ENCODE results near the gene TCF3.
A peak's percentile ranks its signal among the peaks of the same experiment; 100 is the strongest.
"Not testable (repeated sequence)": the region's sequence is repeated elsewhere in the genome, so short reads cannot be mapped to it uniquely, and the experiment has no call there.

The TCF3 gene

DNA sequence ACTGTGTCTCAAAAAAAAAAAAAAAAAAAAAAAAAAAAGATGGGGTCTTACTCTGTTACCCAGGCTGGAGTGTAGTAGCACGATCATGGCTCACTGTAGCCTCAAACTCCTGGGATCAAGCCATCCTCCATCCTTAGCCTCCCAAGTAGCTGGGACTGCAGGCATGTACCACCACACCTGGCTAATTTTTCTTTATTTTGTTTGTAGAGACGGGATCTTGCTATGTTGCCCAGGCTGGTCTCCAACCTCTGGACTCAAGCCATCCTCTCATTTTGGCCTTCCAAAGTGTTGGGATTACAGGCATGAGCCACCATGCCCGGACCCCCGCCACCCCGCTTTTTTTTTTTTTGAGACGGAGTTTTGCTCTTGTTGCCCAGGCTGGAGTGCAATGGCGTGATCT is 10.8 kb upstream of the TCF3 start:
- not testable (repeated sequence) for H3K36me3 Mint-ChIP-seq (ENCODE audit: low read depth); H3K27me3 Mint-ChIP-seq (ENCODE audit: low read depth); H3K9me3 Mint-ChIP-seq; H3K4me3 Mint-ChIP-seq; H3K27ac Mint-ChIP-seq; H3K4me1 Mint-ChIP-seq (ENCODE audit: low read depth)

DNA sequence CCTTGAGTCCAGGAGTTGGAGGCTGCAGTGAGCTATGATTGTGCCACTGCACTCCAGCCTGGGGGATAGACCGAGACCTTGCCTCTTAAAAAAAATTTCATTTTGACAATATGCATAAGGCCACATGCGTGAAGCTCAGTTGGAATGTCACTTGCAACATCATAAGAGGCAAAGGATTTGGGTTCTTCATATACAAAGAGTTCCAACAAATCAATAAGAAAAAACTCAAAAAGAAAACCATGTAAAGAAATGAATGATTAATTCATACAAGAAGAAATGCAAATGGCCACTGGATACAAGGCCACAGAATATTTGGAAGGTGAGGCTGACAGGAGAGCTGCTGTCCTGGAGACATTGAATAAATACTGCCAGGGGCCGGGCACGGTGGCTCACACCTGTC is 9.6 kb upstream of the TCF3 start:
- Mint-ChIP-seq H3K36me3 (ENCODE audit: low read depth) (no peaks in the 10 kb centered on the region), H3K27me3 (ENCODE audit: low read depth) (no peaks in the 10 kb centered on the region), H3K4me1 (ENCODE audit: low read depth) (no peaks in the 10 kb centered on the region), H3K4me3 (no peak overlapping the region), H3K9me3 (no peaks in the 10 kb centered on the region), H3K27ac (no peak overlapping the region)

DNA sequence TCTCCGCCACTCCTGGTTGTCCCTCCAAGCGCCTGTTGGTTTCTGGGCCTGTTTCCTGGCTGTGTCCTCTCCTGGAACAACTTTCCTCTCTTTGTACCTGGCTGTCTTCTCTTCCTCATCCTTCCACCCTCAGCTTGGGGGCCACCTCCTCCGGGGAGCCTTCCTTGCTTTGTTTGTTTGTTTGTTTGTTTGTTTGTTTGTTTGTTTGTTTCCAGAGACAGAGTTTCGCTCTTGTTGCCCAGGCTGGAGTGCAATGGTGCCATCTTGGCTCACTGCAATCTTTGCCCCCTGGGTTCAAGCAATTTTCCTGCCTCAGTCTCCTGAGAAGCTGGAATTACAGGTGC is 6.6 kb upstream of the TCF3 start:
- Mint-ChIP-seq H3K36me3 (ENCODE audit: low read depth) (no peaks in the 10 kb centered on the region), H3K4me1 (ENCODE audit: low read depth) (no peaks in the 10 kb centered on the region), H3K27me3 (ENCODE audit: low read depth) (no peaks in the 10 kb centered on the region), H3K27ac (no peak overlapping the region), H3K9me3 (no peaks in the 10 kb centered on the region), H3K4me3 (no peak overlapping the region)

DNA sequence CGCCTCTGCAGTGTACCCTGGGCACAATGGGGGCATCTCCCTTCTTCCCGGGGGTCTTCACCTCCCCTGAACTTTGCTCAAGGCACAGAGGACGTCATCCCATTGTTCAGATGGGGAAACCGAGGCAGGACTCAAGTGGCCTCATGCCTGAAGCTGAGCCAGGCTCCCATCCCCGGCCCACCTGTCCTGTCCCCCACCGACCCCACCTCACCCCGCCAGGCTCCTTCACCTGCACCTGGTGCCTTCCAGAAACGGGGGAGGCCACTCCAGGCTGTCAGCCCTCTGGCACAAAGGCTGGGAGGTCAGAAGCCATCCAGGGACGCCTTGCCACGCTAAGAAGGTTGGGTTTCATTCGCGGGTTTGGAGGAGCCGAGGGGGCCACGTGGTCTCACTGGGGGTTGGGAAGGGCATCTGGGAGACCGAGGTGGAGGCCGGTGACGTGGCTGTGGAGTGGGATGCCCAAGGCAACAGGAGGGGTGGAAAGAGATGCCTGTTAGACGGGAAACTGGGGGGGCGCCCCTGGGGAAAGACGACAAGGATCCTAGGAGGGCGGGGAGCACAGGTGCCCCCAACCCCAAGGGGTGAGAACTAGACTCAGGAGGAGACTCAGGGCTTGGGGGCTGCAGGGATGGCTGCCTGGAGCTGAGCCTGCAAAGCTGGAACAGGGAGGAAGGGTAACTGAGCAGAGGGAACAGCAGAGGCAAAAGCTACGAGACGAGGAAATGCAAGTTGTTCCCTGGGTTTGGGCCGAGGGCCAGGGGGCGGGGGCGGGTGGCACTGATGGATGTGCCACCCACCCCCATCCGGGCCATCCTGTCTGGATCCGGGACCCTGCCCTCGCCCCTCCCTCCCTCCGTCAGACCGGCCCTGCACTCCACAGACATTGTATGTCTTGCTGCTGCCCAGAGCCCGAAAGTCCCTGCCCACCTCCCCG is 6.0 kb upstream of the TCF3 start:
- Mint-ChIP-seq H3K27me3 (ENCODE audit: low read depth) (no peaks in the 10 kb centered on the region), H3K4me3 (no peak overlapping the region), H3K27ac (no peak overlapping the region), H3K4me1 (ENCODE audit: low read depth) (no peaks in the 10 kb centered on the region), H3K9me3 (no peaks in the 10 kb centered on the region), H3K36me3 (ENCODE audit: low read depth) (no peaks in the 10 kb centered on the region)

DNA sequence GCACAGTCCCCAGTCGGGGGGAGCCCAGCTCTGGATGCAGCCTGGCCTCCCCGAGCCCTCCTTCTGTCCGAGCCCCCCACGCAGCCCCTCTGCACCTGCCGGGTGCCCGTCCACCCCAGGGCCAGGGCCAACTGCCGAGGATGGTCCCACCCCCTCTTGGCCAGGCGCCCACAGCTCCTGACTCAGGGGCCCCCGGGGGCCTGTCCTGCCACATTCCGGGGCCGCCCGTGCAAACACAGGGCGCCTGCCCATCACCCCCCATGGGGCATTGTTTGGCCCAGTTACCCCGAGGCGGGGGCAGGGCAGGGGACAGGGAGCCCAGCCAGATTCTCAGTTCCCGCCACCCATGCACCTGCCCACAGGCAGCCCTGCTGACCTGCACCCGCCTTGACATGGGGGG is 5.3 kb upstream of the TCF3 start:
- no peaks in the 10 kb centered on the region for H3K27me3 Mint-ChIP-seq (ENCODE audit: low read depth)
- no peak overlapping the region for H3K4me3 Mint-ChIP-seq
- no peaks in the 10 kb centered on the region for H3K9me3 Mint-ChIP-seq
- peaks cover 4% of the 10 kb centered on the region for H3K4me1 Mint-ChIP-seq (ENCODE audit: low read depth)
- H3K27ac Mint-ChIP-seq = no peak overlapping the region
- H3K36me3 Mint-ChIP-seq (ENCODE audit: low read depth) = no peaks in the 10 kb centered on the region

DNA sequence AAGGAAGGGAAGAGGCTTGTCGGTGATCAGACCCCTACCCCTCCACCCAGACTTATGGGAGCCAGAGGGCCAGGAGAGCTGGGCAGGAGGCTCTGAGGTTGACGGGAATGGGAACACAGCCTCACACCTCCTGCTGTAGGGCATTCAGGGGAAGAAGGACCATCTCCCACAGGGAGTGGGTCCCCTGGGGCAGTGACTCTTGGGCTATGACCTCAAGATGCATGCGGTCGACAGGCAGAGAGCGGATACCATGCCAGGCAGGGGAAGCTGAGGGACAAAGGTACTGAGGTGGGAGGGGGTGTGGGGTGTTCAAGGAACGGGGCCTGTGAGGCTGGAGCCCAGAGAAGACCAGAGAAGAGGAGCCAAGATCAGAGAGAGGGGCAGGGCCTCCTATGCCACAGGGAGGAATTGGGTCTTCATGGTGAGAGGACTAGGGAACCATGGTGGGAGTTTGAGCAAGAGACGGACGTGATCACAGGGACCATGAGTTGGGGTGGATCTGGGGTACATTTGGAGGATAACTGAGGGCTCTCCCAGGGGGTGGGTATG is 4.6 kb upstream of the TCF3 start:
- Mint-ChIP-seq H3K27me3 (ENCODE audit: low read depth) (no peaks in the 10 kb centered on the region), H3K36me3 (ENCODE audit: low read depth) (no peaks in the 10 kb centered on the region), H3K4me3 (no peak overlapping the region), H3K27ac (no peak overlapping the region), H3K4me1 (ENCODE audit: low read depth) (peaks cover 4% of the 10 kb centered on the region), H3K9me3 (no peaks in the 10 kb centered on the region)

DNA sequence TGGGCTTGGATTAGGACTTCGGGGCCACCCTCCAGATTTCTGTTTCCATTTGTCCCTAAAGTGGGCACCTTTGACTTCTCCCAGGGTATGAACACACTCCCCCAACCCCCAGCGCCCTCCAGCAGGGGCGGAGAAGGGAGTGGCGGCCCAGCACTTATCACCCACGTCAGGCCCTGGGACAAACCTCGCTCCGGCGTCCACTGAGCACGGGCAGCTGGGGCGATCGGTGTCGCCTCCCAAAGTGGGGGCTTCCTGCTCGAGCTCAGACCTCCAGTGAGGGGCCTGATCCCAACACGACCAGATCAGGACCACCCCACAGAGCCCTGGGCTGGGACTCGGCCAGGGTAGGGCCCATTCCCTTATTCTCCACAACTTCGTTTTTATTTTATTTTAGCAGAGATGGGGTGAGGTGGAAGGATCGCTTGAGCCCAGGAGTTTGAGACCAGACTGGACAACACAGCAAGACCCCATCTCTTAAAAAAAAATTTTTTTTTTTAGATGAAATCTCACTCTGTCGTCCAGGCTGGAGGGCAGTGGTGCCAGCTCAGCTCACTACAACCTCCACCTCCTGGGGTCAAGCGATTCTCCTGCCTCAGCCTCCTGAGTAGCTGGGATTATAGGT is 3.7 kb upstream of the TCF3 start:
- Mint-ChIP-seq H3K4me3 (no peak overlapping the region), H3K9me3 (no peaks in the 10 kb centered on the region), H3K4me1 (ENCODE audit: low read depth) (peaks cover 5% of the 10 kb centered on the region), H3K27ac (no peak overlapping the region), H3K27me3 (ENCODE audit: low read depth) (no peaks in the 10 kb centered on the region), H3K36me3 (ENCODE audit: low read depth) (no peaks in the 10 kb centered on the region)

DNA sequence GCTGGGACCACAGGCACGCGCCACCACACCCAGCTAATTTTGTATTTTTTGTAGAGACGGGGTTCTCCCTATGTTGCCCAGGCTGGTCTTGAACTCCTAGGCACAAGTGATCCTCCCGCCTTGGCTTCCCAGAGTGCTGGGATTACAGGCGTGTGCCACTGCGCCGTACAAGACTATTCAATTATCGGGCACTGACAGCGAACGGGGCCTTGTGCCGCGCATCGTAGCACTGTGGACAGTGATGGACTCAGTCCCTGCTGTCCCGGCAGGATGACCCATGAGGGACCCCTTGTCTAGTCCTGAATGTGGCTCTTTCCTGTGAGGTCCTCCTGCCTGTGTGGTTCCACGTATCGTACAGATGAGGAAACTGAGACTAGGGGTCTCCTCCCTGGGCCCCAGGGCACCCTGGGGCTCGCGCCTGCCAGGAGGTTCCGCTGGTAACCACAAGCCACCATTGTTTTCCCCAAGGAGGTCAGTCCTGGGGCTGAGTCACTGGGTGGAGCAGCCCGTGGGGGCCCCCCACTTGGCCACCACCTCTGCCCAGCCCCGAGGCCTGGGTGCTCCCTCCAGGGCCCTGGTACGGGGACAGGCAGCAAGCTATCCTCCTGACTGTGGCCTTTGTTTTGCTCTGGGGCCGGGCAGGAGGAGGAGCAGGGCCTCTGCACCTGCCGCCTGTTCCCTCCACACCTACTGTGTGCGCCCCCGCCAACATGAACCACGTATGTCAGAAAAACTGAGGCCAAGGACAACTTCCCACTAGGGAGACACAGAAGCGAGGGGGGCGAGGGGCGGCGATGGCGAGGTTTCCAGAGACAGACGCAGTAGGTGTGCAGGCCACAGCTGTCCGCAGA is 2.9 kb upstream of the TCF3 start:
- no peaks in the 10 kb centered on the region for H3K27me3 Mint-ChIP-seq (ENCODE audit: low read depth)
- H3K4me1 Mint-ChIP-seq (ENCODE audit: low read depth) = peaks cover 11% of the 10 kb centered on the region
- H3K27ac Mint-ChIP-seq = no peak overlapping the region
- H3K9me3 Mint-ChIP-seq = no peaks in the 10 kb centered on the region
- no peak overlapping the region for H3K4me3 Mint-ChIP-seq
- H3K36me3 Mint-ChIP-seq (ENCODE audit: low read depth) = no peaks in the 10 kb centered on the region

DNA sequence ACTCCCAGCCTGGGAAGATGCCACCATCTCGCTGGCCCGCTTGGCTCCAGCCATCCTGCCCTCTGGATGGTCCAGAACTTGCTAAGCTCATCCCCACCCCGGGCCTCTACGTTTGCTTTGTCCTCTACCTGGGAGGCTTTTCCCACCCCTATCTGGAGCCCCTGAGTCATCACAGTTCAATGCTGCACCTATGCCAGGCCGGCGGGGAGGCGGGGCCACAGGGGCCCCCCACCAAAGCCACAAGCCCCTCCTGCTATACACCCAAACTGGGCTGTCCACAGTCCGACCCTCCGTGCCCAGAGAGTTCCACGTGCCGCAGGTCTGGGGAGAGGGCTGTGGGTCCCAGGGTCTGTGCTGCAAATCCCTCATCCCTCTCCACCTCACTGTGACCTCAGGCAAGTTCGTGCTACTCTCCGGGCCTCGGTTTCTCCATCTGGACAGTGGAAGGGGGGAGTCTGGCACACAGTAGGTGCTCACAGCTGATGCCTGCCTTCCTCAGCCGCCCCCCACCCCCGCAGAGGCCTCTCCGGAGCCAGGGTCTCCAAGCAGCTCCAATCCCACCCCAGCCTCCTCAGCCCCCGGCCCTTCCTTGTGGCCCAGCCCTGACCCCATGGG is 1.9 kb upstream of the TCF3 start:
- no peaks in the 10 kb centered on the region for H3K36me3 Mint-ChIP-seq (ENCODE audit: low read depth)
- H3K9me3 Mint-ChIP-seq = no peaks in the 10 kb centered on the region
- no peak overlapping the region for H3K27ac Mint-ChIP-seq
- H3K27me3 Mint-ChIP-seq (ENCODE audit: low read depth) = no peaks in the 10 kb centered on the region
- H3K4me1 Mint-ChIP-seq (ENCODE audit: low read depth) = peaks cover 11% of the 10 kb centered on the region
- H3K4me3 Mint-ChIP-seq = no peak overlapping the region

DNA sequence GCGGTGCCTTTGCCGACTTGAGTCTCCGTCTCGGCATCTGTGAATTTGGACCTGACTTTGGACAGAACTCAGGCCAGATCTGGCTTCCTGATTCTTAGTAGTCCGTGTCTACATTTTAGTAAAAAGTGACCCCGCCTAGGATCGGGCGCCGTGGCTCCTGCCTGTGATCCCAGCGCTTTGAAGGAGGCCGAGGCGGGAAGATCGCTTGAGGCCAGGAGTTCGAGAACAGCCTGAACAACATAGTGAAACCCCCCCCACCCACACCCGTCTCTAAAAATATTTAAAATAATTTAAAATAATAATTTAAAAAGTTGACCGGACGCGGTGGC is 849 bp upstream of the TCF3 start:
- H3K4me1 Mint-ChIP-seq (ENCODE audit: low read depth) = peaks cover 14% of the 10 kb centered on the region
- no peaks in the 10 kb centered on the region for H3K9me3 Mint-ChIP-seq

DNA sequence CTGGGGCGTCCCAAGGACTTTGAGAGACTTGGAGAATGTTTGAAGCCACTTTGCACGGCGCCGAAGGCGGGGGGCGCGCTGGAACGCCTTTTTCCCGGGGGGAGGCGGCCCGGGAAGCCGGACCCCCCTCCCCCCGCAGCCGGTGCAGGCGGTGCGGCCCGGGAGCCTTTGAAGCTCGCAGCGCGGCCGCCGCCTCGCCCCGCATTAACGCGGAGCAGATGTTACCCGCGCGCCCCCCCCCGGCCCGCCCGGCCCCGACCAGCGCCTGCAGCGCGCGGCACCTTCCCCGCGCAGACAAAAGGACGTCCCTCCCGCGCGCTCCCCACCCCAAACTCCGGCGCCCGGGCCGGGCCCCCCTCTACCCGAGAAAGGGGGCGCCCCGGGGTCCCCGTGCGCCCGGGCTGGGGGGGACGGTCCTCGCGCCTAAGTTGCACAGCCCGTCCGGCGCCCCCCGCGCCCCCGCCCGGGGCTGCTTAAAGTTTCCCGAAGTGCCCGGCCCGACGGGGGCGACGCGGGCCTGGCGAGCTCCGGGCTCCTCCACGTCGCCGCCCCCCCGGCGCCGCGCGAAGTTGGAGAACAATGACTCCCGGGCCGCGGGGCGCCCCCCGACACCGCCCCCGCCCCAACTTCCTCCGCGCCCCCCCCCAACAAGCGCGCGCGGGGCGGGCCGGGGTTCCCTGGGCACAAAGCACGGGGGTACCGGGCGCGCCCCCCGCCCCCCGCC is 685 bp downstream of the TCF3 start:
- Mint-ChIP-seq H3K9me3 (no peaks in the 10 kb centered on the region), H3K4me3 (peak overlapping the region; percentile 90), H3K4me1 (ENCODE audit: low read depth) (peaks cover 14% of the 10 kb centered on the region), H3K36me3 (ENCODE audit: low read depth) (no peaks in the 10 kb centered on the region), H3K27ac (peak overlapping the region; percentile 93), H3K27me3 (ENCODE audit: low read depth) (no peaks in the 10 kb centered on the region)

More for the DNA sequence above, 849 bp upstream of the TCF3 start:
- peak overlapping the region; percentile 86 for H3K27ac Mint-ChIP-seq
- no peaks in the 10 kb centered on the region for H3K27me3 Mint-ChIP-seq (ENCODE audit: low read depth)
- peak overlapping the region; percentile 73 for H3K4me3 Mint-ChIP-seq
- no peaks in the 10 kb centered on the region for H3K36me3 Mint-ChIP-seq (ENCODE audit: low read depth)

DNA sequence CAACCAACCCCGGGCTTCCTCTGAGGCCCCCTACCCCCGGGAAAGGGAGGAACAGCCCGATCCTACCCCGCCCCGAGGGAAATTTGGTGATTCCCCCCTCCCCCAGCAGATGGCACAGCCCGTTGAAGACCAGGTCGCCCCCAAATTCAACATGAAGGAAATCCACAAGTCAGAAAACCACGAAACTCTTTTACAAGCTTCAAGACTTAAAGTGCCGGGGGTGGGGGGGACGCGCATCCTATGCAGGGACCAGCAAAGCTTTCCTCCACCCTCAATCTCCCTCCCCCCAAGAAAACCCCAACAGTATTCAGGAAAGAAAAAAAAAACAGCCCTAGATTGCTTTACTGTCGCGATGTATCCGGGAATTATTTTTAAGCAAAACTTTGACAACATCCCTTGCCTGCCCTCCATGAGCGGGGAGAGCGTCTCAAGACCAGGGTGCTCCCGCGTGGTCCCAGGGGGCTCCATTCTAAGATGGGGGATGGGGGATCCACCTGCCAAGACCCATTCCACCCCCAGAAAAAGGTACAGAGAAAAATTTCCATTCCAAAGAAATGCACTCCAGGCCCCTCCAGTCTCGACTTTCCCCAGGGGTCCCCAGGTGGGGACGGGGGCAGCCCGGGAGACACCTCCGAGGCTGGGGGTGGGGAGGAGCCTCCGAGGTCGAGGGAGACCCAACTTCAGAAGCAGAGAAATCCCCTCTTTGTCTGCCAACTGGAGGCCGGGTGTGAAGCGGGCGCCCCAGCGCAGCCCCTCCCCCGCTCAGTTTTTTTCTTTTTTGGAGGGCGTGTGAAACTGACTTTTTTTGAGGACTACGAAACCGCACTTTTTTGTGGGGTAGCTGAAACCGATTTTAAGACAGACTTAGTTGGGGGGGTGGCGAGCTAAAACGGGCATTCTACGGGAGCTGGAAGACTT is 1.5 kb downstream of the TCF3 start:
- peak overlapping the region; percentile 90 for H3K4me3 Mint-ChIP-seq

More for the DNA sequence above, 1.5 kb downstream of the TCF3 start:
- H3K27me3 Mint-ChIP-seq (ENCODE audit: low read depth) = no peaks in the 10 kb centered on the region
- no peaks in the 10 kb centered on the region for H3K9me3 Mint-ChIP-seq
- no peaks in the 10 kb centered on the region for H3K36me3 Mint-ChIP-seq (ENCODE audit: low read depth)
- H3K4me1 Mint-ChIP-seq (ENCODE audit: low read depth) = peaks cover 14% of the 10 kb centered on the region
- H3K27ac Mint-ChIP-seq = peak overlapping the region; percentile 93

Data from T-helper 1 cell treated with Interleukin-12 subunit alpha and Interleukin-12 subunit beta and Interleukin-4 antibody, amounts not matched to agents 30 μg/mL and 1 μg/mL, for 36 hours (primary cell).